Measurements from ENCODE around the gene RAB11B. TPM values are rescaled to one million over a fixed set of nuclear protein-coding genes. Genes with fewer than 3 reads are reported as not detected.
"Not testable (repeated sequence)": the region's sequence is repeated elsewhere in the genome, so short reads cannot be mapped to it uniquely, and the experiment has no call there.

RAB11B gene
- total RNA-seq, 1 donor from 2014 or later: 100 TPM

DNA sequence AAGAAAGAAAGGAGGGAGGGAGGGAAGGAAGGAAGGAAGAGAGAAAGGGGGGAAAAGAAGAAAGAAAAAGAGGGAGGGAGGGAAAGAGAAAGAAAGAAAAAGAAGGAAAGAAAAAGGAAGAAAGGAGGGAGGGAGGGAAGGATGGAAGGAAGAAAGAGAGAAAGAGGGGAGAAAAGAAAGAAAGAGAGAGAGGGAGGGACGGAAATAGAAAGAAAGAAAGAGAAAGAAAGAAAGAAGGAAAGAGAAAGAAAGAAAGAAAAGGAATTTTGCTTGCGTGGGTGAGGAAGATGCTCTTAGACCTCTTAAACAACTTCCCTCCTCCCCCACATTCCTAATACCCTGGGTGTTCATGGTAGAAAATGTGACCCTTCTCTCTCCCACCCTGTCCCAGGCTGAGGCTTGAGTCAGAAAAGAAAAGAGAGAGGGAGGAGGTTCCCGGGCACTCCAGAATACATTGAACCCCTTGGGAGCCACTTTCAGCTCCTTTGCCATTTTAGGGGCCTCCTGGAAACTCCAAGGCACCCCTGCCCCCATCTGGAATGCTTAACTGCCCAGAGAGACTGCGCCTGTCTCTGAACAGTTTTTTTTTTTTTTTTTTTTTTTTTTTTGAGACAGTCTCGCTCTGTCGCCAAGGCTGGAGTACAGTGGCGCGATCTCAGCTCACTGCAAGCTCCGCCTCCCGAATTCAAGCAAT, 37.9 kb upstream of the RAB11B start:
- Mint-ChIP-seq H3K36me3 (ENCODE audit: low read depth) (no peaks in the 10 kb centered on the region), H3K27me3 (peaks cover 19% of the 10 kb centered on the region), H3K27ac (no peak overlapping the region), H3K9me3 (peaks cover 2% of the 10 kb centered on the region), H3K4me3 (no peak overlapping the region), H3K4me1 (peaks cover 3% of the 10 kb centered on the region)
- no peak for DNase-seq
- CTCF ChIA-PET: interaction anchor here (0.6 to 2.9 kb wide), 3 partner anchors 9 to 1024 kb away, joined by 3 to 7 read pairs (median 4); partner anchors contain the start of gene KANK3
- intact Hi-C loops (cut with micrococcal nuclease): no loop called here
- POLR2A ChIA-PET: interaction anchor here (0.5 to 0.6 kb wide), 3 partner anchors 45 to 1431 kb away, joined by 3 to 6 read pairs (median 3); no protein-coding TSS in a partner anchor
- no peak for ATAC-seq (ENCODE audit: low read depth)
- TF ChIP-seq, protein P1, sequence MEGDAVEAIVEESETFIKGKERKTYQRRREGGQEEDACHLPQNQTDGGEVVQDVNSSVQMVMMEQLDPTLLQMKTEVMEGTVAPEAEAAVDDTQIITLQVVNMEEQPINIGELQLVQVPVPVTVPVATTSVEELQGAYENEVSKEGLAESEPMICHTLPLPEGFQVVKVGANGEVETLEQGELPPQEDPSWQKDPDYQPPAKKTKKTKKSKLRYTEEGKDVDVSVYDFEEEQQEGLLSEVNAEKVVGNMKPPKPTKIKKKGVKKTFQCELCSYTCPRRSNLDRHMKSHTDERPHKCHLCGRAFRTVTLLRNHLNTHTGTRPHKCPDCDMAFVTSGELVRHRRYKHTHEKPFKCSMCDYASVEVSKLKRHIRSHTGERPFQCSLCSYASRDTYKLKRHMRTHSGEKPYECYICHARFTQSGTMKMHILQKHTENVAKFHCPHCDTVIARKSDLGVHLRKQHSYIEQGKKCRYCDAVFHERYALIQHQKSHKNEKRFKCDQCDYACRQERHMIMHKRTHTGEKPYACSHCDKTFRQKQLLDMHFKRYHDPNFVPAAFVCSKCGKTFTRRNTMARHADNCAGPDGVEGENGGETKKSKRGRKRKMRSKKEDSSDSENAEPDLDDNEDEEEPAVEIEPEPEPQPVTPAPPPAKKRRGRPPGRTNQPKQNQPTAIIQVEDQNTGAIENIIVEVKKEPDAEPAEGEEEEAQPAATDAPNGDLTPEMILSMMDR (IDR thresholded peaks at IDR 0.05): no peak

DNA sequence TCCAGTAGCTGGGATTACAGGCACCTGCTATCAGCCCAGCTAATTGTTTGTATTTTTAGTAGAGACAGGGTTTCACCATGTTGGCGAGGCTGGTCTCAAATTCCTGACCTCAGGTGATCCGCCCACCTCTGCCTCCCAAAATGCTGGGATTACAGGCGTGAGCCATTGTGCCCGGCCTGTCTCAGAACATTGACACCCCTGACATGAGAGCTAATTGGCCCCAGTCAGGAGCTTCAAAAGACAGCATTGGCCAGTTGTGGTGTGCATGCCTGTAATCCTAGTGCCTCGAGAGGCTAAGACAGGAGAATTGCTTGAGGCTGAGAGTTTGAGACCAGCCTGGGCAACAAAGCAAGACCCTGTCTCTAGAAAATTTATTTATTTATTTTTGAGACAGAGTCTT, 37.3 kb upstream of the RAB11B start:
- intact Hi-C loops (cut with micrococcal nuclease); H3K4me1 Mint-ChIP-seq; ATAC-seq (ENCODE audit: low read depth); H3K4me3 Mint-ChIP-seq; H3K9me3 Mint-ChIP-seq; H3K27ac Mint-ChIP-seq; DNase-seq; H3K36me3 Mint-ChIP-seq (ENCODE audit: low read depth): not testable (repeated sequence)
- H3K27me3 Mint-ChIP-seq: peaks cover 19% of the 10 kb centered on the region
- ChIA-PET POLR2A (interaction anchor here (0.6 kb wide), 2 partner anchors 46 to 140 kb away, joined by 3 to 6 read pairs; no protein-coding TSS in a partner anchor), CTCF (interaction anchor here (0.6 to 3.1 kb wide), 11 partner anchors 12 to 1025 kb away, joined by 3 to 18 read pairs (median 4); no protein-coding TSS in a partner anchor)

DNA sequence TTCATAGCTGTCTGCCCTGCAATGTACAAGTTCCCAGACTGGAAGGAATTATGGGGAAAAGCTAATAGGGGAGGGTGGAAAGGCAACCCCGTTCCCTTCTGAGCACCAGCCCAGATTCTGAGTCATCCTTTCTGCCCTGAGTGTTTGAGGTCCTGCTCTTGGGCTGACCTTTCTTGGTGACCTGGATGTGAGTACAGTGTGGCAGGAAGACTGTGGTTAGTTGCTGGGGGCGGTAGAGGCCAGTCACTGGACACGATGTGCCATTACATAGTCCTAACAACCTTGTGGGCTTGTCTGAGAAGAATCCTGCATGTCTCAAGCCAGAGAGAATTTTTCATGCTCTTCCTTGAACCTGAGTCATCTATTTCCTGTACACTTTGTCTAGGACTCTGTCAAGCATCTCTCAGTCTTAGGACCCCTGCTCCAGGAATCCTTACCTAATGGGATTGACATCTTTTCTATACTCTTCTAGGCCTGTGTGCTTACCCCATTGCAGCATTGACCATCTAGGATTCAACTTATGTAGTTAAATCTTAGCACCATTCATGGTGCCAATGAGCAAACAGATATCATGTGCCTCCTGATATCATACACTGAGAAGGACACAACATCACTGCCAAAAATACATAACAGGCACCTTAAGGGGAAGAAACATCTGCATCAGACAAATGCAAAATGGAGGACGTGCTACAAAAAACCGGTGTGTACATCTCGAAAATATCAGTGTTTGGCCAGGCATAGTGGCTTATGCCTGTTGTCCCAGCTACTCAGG, 34.3 kb upstream of the RAB11B start:
- DNase-seq (no peak), ATAC-seq (ENCODE audit: low read depth) (no peak)
- peaks cover 2% of the 10 kb centered on the region for H3K9me3 Mint-ChIP-seq
- intact Hi-C loops (cut with micrococcal nuclease): loop anchor here (2.0 kb wide), 1 partner anchor 225 kb away; no protein-coding TSS in a partner anchor
- H3K36me3 Mint-ChIP-seq (ENCODE audit: low read depth): no peaks in the 10 kb centered on the region
- peaks cover 3% of the 10 kb centered on the region for H3K4me1 Mint-ChIP-seq
- peaks cover 14% of the 10 kb centered on the region for H3K27me3 Mint-ChIP-seq
- no peak overlapping the region for H3K4me3 Mint-ChIP-seq
- ChIA-PET POLR2A (no interaction called here), CTCF (interaction anchor here (1.0 to 3.1 kb wide), 3 partner anchors 58 to 286 kb away, joined by 3 to 18 read pairs (median 6); partner anchors contain the start of gene MARCHF2)
- TF ChIP-seq, protein P1 (IDR thresholded peaks at IDR 0.05): no peak
- H3K27ac Mint-ChIP-seq: no peak overlapping the region

DNA sequence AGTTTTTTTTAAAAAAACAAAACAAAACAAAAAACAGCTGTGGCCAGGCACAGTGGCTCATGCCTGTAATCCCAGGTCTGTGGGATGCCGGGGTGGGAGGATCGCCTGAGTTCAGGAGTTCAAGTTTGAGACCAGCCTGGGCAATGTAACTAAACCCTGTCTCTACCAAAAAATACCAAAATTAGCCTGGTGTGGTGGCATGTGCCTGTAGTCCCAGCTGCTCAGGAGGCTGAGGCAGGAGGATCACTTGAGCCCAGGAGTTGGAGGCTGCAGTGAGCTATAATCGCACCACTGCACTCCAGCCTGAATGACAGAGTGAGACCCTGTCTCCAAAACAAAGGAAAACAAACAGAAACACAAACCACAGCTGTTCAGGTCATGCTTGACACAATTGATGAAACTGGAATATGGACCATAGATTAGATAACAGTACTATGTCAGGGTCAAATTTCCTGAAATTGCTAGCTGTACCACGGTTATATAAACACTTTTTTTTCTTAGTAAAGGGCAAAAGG, 33.1 kb upstream of the RAB11B start:
- Mint-ChIP-seq H3K27ac (no peak overlapping the region), H3K4me3 (no peak overlapping the region), H3K4me1 (peaks cover 3% of the 10 kb centered on the region), H3K36me3 (ENCODE audit: low read depth) (no peaks in the 10 kb centered on the region), H3K9me3 (peaks cover 2% of the 10 kb centered on the region), H3K27me3 (peaks cover 13% of the 10 kb centered on the region)
- DNase-seq: no peak
- ChIA-PET POLR2A (no interaction called here), CTCF (interaction anchor here (0.9 to 1.1 kb wide), 2 partner anchors 16 to 56 kb away, joined by 3 read pairs; partner anchors contain the start of gene MARCHF2)
- no peak for ATAC-seq (ENCODE audit: low read depth)
- intact Hi-C loops (cut with micrococcal nuclease): no loop called here
- TF ChIP-seq, protein P1 (IDR thresholded peaks at IDR 0.05): no peak

DNA sequence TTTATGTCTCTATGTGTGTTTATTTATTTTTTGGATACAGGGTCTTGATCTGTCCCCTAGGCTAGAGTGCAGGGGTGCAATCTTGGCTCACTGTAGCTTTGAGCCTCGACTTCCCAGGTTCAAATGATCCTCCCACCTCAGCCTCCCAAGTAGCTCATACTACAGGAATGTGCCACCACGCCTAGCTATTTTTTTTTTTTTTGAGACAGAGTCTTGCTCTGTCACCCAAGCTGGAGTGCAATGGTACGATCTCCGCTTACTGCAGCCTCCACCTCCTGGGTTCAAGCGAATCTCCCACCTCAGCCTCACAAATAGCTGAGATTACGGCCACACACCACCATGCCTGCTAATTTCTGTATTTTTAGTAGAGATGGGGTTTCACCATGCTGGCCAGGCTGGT, 31.2 kb upstream of the RAB11B start:
- intact Hi-C loops (cut with micrococcal nuclease): no loop called here
- ChIA-PET CTCF (interaction anchor here (0.7 kb wide), 1 partner anchor 354 kb away, joined by 3 read pairs; no protein-coding TSS in a partner anchor), POLR2A (no interaction called here)
- H3K4me1 Mint-ChIP-seq: peaks cover 13% of the 10 kb centered on the region
- H3K9me3 Mint-ChIP-seq: peaks cover 2% of the 10 kb centered on the region
- peaks cover 22% of the 10 kb centered on the region for H3K27me3 Mint-ChIP-seq
- no peaks in the 10 kb centered on the region for H3K36me3 Mint-ChIP-seq (ENCODE audit: low read depth)
- no peak overlapping the region for H3K27ac Mint-ChIP-seq
- no peak overlapping the region for H3K4me3 Mint-ChIP-seq
- ATAC-seq (ENCODE audit: low read depth) (no peak), DNase-seq (no peak)
- TF ChIP-seq, protein P1 (IDR thresholded peaks at IDR 0.05): no peak

Data from activated B cell treated with CpG ODN at 0.5 μM for 24 hours (primary cell).